Fibroblast of pulmonary artery (primary cell): ENCODE results near the gene RALGAPA2.

Experiments
- DNase-seq: peaks from one replicate; pipeline ENCODE4 v3.0.0-alpha.2; 2010; ENCODE audit warnings: low read depth
- H3K4me3 ChIP-seq: replicated peaks from 2 replicates; pipeline ENCODE4 v1.5.1; 2011; ENCODE audit warnings: low read depth, mild to moderate bottlenecking, control low read depth, low read length, moderate library complexity
- TF ChIP-seq, protein P1 (sequence below): IDR thresholded peaks from 2 replicates; pipeline ENCODE4 v1.5.1; 2011; ENCODE audit warnings: mild to moderate bottlenecking, control low read depth, low read length, inconsistent platforms; ENCODE audit errors: missing control alignments

The RALGAPA2 gene

DNA sequence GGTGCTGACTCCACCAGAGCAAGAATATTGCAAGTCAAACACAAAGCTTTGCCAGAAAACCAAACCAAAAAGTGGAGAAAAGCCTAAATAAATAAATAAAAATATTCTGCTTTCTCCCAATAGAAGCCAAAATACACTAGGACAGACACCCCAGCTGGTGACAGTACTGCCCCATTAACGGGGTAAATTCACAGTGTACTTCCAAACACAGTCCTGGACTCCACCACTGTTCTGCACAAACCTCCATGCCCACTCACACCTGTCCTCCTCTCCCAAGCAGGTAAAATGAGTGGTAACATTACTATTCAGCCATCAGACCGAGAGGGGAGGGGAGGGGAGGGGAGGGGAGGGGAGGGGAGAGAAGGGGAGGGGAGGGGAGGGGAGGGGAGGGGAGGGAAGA lies 70.7 kb downstream of the RALGAPA2 start:
- no peak overlapping the region for H3K4me3 ChIP-seq
- TF ChIP-seq, protein P1, sequence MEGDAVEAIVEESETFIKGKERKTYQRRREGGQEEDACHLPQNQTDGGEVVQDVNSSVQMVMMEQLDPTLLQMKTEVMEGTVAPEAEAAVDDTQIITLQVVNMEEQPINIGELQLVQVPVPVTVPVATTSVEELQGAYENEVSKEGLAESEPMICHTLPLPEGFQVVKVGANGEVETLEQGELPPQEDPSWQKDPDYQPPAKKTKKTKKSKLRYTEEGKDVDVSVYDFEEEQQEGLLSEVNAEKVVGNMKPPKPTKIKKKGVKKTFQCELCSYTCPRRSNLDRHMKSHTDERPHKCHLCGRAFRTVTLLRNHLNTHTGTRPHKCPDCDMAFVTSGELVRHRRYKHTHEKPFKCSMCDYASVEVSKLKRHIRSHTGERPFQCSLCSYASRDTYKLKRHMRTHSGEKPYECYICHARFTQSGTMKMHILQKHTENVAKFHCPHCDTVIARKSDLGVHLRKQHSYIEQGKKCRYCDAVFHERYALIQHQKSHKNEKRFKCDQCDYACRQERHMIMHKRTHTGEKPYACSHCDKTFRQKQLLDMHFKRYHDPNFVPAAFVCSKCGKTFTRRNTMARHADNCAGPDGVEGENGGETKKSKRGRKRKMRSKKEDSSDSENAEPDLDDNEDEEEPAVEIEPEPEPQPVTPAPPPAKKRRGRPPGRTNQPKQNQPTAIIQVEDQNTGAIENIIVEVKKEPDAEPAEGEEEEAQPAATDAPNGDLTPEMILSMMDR: no peak
- DNase-seq: no peak

DNA sequence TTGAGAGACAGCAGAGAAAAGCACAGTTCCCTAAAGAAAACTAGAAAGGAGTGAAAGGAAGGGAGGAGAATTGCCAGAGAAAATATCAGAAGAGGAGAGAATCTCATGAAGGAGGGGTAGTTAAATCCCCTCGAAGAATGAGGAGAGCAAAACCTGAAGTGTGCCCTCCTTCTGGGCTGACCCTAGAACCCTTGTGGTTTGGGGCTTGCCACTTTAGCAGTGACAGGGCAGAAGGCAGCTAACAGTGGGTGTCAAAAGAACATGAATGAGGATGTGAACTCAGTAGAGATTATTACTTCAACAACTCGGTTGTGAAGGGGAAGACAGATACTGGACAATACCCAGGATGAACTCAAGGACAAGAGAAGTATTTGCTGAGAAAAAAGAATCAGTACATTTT lies 73.6 kb downstream of the RALGAPA2 start:
- H3K4me3 ChIP-seq: no peak overlapping the region
- TF ChIP-seq, protein P1: no peak
- DNase-seq: no peak

DNA sequence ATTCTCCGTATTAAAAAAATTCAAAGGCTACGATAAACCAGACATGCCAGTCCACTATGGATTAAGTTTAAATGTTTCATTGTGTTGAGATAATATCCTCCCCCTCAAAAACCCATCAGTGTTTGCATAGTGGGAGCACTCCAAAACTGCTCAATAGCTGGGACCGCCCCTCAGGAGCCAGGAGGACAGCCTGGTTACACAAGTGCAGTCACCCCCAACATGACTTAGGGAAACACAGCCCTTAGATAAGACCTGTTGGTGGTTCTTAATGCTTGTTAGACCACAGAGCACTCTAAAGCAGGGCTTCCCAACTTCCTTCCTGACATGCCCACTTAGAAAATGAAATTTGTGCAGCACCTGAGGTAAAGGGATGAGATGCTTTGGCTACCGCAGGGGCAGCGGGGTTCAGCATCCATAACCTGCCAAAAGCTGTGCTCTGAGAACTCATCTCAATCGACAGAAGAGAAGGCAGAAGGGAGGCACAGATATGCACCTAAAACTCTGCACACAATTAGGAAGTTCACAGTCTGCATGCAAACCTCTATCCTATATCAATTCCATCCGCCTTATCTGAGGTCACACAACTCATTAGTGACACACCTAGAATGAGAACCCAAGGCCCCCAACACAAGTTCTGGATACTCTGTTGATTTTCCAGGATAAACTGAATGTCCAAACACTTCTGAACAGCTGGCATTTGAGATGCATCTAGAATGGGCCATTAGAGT lies 74.3 kb downstream of the RALGAPA2 start:
- TF ChIP-seq, protein P1: no peak
- no peak for DNase-seq
- no peak overlapping the region for H3K4me3 ChIP-seq

DNA sequence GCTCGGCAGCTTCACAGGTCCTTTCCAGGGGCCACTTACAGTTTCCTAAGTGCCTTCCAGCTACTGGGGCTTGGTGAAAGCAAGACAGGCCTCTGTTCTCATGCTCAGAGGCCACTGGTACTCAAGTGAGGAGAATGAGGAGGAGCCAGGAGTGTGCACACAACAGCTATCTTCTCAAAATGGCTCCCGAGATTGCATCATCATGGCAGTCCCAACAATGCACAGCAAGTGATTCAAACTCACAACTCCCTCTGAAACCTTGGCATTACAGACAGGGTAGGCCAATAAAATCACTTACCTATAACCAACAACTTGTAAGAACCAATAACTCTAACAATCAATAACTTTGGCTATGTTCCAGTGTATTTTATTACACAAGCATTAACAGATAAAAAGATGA lies 77.4 kb downstream of the RALGAPA2 start:
- H3K4me3 ChIP-seq: no peak overlapping the region
- TF ChIP-seq, protein P1: no peak
- DNase-seq: no peak

DNA sequence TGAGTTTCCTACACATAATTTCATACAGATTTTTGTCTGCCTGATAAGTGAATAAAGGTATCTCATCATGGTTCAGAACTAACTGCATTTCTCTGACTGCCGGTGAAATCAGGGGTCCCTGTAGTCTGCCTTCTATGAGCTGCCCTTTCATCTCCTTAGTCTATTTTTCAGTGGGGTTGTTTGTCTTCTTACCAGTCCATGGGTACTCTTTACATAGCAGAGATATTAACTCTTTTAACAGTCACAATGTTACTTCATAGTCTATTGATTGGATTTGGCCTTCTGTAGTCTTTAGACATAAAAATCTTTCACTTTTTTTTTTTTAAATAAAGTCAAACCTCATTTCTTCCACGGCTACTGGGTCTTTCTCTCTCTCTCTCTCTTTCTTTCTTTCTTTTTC lies 79.8 kb downstream of the RALGAPA2 start:
- H3K4me3 ChIP-seq: no peak overlapping the region
- DNase-seq: no peak
- TF ChIP-seq, protein P1: no peak

DNA sequence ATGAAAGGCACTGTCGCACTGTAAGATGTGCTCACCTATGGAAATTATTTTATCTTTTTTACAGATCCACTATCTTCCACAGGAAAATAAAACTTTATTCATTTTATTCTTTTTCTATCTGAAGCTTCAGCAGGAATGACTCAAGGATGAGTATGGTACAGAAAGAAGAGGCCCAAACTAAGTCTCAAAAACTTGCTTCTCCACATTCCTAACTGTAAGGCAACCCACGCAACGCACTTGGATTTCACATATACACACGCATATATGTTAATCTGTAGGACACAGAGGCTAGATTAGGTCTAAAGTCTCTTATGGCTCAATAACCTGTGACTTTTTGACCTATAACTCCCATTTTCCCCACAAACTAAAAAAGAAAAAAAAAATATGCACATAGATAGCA lies 81.9 kb downstream of the RALGAPA2 start:
- DNase-seq: no peak
- H3K4me3 ChIP-seq: no peak overlapping the region
- TF ChIP-seq, protein P1: no peak

DNA sequence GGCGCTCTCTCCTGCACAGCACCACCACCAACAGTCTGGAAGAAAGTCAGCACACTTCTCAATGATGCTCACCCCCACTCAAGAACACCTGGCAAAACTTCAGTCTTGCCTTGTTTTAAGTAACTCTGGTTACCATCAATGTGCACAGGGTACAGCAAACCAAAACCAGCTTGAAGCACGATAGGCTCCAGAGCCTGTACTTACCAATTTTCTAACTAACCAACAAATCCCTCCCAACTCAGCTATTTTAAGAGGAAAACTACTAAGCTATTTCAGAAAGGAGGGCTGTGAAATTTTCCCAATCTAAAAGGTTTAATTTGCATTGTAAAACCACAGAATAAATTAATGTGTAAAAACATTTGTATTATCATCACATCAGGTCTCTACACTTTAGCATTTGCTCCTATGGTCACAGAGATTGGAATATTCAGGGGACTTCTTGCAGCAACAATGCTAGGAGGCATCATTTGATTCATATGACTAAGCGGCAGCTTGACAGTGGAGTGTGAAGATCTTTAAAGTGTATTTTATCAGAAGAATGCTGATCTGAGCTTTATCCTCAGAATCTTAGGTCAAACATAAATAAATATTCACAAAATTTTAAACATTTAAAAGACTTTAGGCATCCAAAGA lies 82.8 kb downstream of the RALGAPA2 start:
- H3K4me3 ChIP-seq: no peak overlapping the region
- TF ChIP-seq, protein P1: no peak
- DNase-seq: no peak
